Activated CD4-positive, alpha-beta T cell treated with anti-CD3 and anti-CD28 coated beads, Interleukin-2, amount 10 ng/mL, durations not matched to agents 7 days and 5 days (primary cell): ENCODE data around the gene DNAJB11. TPM values are rescaled to one million over a fixed set of nuclear protein-coding genes. Genes with fewer than 3 reads are reported as not detected.

Experiments
- CTCF ChIA-PET: fragments of 350-600 bp; sonication (Branson Sonifier 250); formaldehyde crosslinking; loops from one replicate; lab custom pipeline; 2021; ENCODE audit warnings: antibody characterized with exemption; lab: Charles Lee
- POLR2A ChIA-PET: fragments of 350-600 bp; sonication (Branson Sonifier 250); formaldehyde crosslinking; loops from one replicate; lab custom pipeline; 2021; ENCODE audit warnings: antibody characterized with exemption; lab: Charles Lee
- DNase-seq: peaks from one replicate; pipeline ENCODE4 v3.0.0-alpha.2; 2020
- H3K27ac Mint-ChIP-seq: one replicate; pipeline ENCODE4 v1.8.0; 2021; ENCODE audit warnings: mild to moderate bottlenecking, moderate library complexity, mixed read lengths
- H3K27me3 Mint-ChIP-seq: one replicate; pipeline ENCODE4 v1.8.0; 2021; ENCODE audit warnings: mixed read lengths
- H3K36me3 Mint-ChIP-seq: one replicate; pipeline ENCODE4 v1.8.0; 2021; ENCODE audit warnings: low read depth, mixed read lengths
- H3K4me1 Mint-ChIP-seq: one replicate; pipeline ENCODE4 v1.8.0; 2021; ENCODE audit warnings: mixed read lengths
- H3K4me3 Mint-ChIP-seq: one replicate; pipeline ENCODE4 v1.8.0; 2021; ENCODE audit warnings: mild to moderate bottlenecking, moderate library complexity, mixed read lengths
- H3K9me3 Mint-ChIP-seq: one replicate; pipeline ENCODE4 v1.8.0; 2021; ENCODE audit warnings: mixed read lengths
- total RNA-seq, 2 experiments: library from RNA; stranded (reverse); gene quantifications; one replicate each; pipeline ENCODE4 v1.2.3, GENCODE V29; 2021

Gene DNAJB11
- total RNA-seq, 2 experiments from 2014 or later: 54.9 to 57.3 TPM

DNA sequence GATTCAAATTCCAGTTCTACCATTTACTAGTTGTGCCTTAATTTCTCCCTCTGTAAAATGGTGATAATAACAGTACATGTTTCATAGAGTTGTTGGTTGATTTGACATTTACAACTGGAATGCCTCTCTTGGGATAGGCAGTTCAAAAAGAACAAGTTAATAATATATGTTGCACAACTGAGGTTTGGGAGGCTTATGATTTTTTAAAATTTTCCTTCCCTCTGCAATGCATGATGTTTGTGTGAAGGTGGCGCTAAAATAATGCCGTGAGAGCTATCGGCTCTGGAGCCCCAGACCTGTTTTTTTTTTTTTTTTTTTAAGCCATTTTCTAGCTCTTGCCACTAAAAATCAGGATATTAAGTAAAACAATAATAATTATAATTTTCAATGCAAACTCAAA lies 18.6 kb downstream of the DNAJB11 start:
- H3K4me3 Mint-ChIP-seq: no peak overlapping the region
- no peaks in the 10 kb centered on the region for H3K27me3 Mint-ChIP-seq
- peaks cover 17% of the 10 kb centered on the region for H3K36me3 Mint-ChIP-seq
- H3K9me3 Mint-ChIP-seq: no peaks in the 10 kb centered on the region
- no peak for DNase-seq
- peak overlapping the region; percentile 7 for H3K27ac Mint-ChIP-seq
- H3K4me1 Mint-ChIP-seq: peaks cover 21% of the 10 kb centered on the region
- CTCF ChIA-PET: interaction anchor here (0.6 to 0.7 kb wide), 2 partner anchors 592 to 767 kb away, joined by 4 to 5 read pairs; no protein-coding TSS in a partner anchor
- POLR2A ChIA-PET: no interaction called here

DNA sequence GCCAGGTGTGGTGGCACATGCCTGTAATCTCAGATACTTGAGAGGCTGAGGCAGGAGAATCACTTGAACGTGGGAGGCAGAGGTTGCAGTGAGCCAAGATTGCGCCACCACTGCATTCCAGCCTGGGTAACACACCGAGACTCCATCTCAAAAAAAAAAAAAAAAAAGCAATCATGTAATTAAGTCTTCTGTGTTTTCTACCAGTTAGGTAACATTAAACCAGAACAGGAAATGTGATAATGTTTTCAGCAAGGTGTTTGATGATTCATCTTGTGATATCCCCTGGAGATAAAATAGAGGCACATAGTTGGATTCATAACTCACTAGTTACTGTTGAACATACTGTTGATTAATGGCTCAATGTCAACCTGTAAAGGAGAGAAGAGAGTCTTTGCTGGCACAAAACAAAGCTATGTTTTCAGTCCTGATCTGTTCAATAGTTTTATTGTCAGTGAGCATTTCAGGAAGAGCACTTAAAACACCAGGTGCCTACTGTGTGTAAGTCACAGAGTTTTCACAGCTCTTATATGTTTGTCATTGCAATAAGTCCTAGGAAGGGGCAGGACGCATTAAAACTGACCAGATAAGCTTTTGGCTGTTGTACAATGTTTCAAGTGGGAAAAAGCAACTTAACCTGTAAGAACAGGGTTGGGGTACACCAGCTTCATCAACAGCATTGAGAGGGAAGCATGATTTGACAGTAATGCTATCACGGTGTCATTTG lies 19.5 kb downstream of the DNAJB11 start:
- no peak for DNase-seq
- peaks cover 9% of the 10 kb centered on the region for H3K36me3 Mint-ChIP-seq
- no peak overlapping the region for H3K27ac Mint-ChIP-seq
- ChIA-PET POLR2A (no interaction called here), CTCF (interaction anchor here (0.8 to 1.6 kb wide), 3 partner anchors 10 to 24 kb away, joined by 3 to 4 read pairs (median 4); no protein-coding TSS in a partner anchor)
- peaks cover 21% of the 10 kb centered on the region for H3K4me1 Mint-ChIP-seq
- H3K27me3 Mint-ChIP-seq: no peaks in the 10 kb centered on the region
- no peaks in the 10 kb centered on the region for H3K9me3 Mint-ChIP-seq
- no peak overlapping the region for H3K4me3 Mint-ChIP-seq

DNA sequence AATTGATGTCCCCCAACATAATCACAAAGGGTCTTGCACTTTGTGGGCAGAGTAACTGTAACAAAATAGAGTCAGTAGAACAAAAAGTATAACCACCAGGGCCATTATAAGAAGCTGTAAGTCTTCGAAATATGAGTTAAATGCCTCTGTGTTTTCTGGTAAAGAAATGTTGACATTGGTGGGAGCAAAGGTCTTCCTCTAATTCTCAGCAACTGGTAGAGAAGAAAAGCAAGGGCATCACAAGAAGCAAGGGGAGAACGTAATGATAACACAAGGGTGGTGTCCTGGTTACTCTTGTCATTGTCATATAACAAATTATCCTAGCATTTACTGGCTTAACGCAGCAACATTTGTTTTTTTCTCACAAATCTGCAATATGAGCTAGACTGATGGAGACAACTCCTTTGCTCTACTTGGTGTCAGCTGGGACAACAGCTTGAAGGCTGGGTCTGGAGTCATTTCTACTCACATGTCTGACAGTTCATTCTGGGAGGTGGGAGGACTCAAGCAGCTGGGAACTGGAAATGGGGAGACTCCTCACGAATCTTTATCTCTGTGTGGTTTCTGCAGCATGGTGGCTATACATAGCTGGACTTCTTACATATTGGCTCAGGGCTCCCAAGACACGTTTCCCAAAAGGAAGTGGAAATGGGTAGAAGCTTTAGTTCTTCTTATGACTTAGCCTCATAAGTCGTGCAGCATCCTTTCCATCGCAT lies 20.2 kb downstream of the DNAJB11 start:
- Mint-ChIP-seq H3K27me3 (no peaks in the 10 kb centered on the region), H3K27ac (no peak overlapping the region), H3K9me3 (no peaks in the 10 kb centered on the region), H3K36me3 (peaks cover 3% of the 10 kb centered on the region), H3K4me3 (no peak overlapping the region), H3K4me1 (peaks cover 21% of the 10 kb centered on the region)
- ChIA-PET CTCF (interaction anchor here (0.8 to 1.6 kb wide), 6 partner anchors 9 to 26 kb away, joined by 3 to 5 read pairs (median 4); partner anchors contain the start of gene DNAJB11), POLR2A (no interaction called here)
- no peak for DNase-seq

DNA sequence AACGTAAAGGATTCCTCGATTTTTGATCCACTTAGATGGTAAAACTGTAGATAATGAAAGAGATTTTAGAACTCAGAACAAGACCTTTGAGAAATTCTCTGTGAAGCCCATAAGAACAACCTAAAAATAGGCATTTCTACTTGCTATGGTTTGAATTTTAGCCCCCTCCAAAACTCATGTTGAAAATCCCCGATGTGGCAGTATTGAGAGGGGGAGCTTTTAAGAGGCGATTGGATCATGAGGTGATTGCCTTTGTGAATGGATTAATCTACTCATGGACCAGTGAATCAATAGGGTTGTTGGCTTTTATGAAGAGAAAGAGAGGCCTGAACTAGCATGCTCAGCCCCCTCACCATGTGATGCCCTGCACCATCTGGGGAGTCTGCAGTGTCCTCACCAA lies 22.2 kb downstream of the DNAJB11 start:
- Mint-ChIP-seq H3K9me3 (no peaks in the 10 kb centered on the region), H3K27me3 (no peaks in the 10 kb centered on the region), H3K36me3 (no peaks in the 10 kb centered on the region), H3K4me3 (no peak overlapping the region), H3K4me1 (peaks cover 21% of the 10 kb centered on the region), H3K27ac (no peak overlapping the region)
- ChIA-PET POLR2A (no interaction called here), CTCF (no interaction called here)
- no peak for DNase-seq

DNA sequence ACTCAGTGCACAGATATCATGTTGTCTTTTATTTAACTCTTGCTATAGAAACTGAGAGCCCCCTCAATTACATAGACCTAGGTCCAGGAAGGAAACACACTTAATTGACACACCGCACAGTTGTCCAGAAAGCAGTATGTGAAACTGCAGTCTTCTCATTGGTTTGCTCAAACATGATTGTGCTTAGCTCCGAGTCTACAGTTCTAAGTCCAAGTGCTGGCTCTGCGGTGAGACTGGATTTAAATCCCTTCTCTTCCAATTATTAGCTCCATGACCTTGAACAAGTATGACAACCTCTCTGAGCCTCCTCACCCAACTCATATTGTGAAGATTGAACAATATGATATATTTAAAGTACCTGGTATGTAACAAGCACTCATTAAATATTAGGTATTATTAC lies 23.3 kb downstream of the DNAJB11 start:
- ChIA-PET CTCF (interaction anchor here (0.9 kb wide), 1 partner anchor 23 kb away, joined by 3 read pairs; no protein-coding TSS in a partner anchor), POLR2A (no interaction called here)
- no peaks in the 10 kb centered on the region for H3K27me3 Mint-ChIP-seq
- no peak overlapping the region for H3K27ac Mint-ChIP-seq
- DNase-seq: no peak
- no peaks in the 10 kb centered on the region for H3K36me3 Mint-ChIP-seq
- H3K4me3 Mint-ChIP-seq: no peak overlapping the region
- peaks cover 14% of the 10 kb centered on the region for H3K4me1 Mint-ChIP-seq
- no peaks in the 10 kb centered on the region for H3K9me3 Mint-ChIP-seq

DNA sequence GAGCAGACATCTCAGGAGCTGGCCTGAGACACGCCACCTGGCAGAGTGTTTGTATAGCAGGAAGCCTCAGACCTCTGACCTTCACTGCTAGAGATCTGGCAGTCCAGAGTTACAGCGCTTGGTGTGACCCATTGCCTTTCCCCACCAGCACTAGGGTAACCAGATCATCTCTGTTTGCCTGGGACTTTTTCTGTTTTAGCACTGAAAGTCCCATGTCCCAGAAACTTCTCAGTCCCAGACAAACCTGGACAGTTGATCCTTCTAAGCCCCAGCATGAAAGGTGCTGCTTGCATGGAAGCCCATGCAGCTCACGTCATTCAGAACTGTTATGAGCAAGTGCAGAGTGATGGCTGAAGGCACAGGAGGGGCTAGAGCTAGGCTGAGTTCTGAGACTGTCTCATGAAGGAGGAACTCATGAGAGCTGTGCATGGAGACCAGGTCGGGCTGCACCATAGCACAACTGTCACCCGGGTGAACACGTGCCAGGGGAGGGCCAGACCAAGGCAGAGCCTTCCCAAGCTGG lies 24.1 kb downstream of the DNAJB11 start:
- H3K27me3 Mint-ChIP-seq: no peaks in the 10 kb centered on the region
- DNase-seq: no peak
- H3K4me1 Mint-ChIP-seq: peaks cover 10% of the 10 kb centered on the region
- H3K27ac Mint-ChIP-seq: no peak overlapping the region
- H3K4me3 Mint-ChIP-seq: no peak overlapping the region
- no peaks in the 10 kb centered on the region for H3K36me3 Mint-ChIP-seq
- ChIA-PET POLR2A (no interaction called here), CTCF (interaction anchor here (0.5 to 0.9 kb wide), 3 partner anchors 12 to 589 kb away, joined by 3 to 4 read pairs (median 3); no protein-coding TSS in a partner anchor)
- no peaks in the 10 kb centered on the region for H3K9me3 Mint-ChIP-seq

DNA sequence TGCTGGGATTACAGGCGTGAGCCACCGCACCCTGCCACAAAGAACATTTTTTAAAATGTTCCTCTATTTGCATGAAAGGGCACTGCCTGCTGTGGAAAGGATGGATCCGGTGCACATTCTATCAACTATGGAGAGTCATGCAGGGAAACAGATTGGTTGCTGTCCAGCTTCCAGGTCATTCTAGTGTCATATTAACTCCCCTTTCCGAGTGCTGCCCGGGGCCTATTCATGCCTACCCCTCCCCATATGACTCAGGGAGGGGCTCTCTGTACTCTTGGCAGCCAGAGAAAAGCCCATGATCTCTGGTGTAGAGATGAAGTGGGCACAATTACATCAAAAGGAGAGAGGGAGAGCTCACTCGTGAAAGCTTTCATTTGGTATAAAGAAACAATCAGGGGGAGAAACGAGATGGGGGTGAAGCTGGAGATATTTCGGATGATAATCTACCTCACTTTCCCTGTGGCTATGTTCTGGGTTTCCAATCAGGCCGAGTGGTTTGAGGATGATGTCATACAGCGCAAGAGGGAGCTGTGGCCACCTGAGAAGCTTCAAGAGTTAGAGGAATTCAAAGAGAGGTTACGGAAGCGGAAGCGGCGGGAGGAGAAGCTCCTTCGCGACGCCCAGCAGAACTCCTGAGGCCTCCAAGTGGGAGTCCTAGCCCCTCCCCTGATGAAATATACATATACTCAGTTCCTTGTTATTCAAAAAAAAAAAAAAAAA lies 26.2 kb downstream of the DNAJB11 start:
- no peak for DNase-seq
- no peaks in the 10 kb centered on the region for H3K9me3 Mint-ChIP-seq
- POLR2A ChIA-PET: no interaction called here
- no peak overlapping the region for H3K4me3 Mint-ChIP-seq
- no peaks in the 10 kb centered on the region for H3K36me3 Mint-ChIP-seq
- no peak overlapping the region for H3K27ac Mint-ChIP-seq
- H3K4me1 Mint-ChIP-seq: no peaks in the 10 kb centered on the region
- CTCF ChIA-PET: interaction anchor here (0.7 to 1.2 kb wide), 4 partner anchors 10 to 256 kb away, joined by 3 to 7 read pairs (median 4); no protein-coding TSS in a partner anchor
- no peaks in the 10 kb centered on the region for H3K27me3 Mint-ChIP-seq

DNA sequence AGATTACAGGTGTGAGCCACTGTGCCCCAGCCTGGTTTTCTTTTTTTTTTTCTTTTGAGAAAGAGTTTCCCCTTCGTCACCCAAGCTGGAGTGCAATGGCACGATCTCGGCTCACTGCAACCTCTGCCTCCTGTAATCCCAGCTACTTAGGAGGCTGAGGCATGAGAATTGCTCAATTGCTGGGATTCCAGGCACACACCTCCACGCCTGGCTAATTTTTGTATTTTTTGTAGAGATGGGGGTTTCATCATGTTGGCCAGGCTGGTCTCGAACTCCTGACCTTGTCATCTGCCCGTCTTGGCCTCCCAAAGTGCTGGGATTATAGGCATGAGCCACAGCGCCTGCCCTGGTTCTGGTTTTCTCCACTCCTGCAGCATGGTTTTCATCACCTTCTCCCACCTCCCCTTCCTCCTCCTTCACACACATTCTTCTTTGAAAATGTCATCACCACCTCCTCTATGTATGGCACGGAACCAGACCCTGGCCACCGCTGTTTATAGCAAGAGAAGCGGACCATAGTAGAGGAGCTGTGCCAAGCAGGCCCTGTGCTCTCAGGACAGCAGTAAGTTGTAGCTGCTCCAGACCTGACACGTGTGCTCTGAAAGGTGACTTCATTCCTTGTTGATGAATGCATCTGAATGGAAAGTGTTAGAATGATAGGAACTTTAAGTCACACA lies 27.7 kb downstream of the DNAJB11 start:
- CTCF ChIA-PET: interaction anchor here (0.6 kb wide), 1 partner anchor 767 kb away, joined by 4 read pairs; no protein-coding TSS in a partner anchor
- H3K9me3 Mint-ChIP-seq: no peaks in the 10 kb centered on the region
- POLR2A ChIA-PET: no interaction called here
- no peak overlapping the region for H3K4me3 Mint-ChIP-seq
- H3K27ac Mint-ChIP-seq: no peak overlapping the region
- DNase-seq: no peak
- no peaks in the 10 kb centered on the region for H3K27me3 Mint-ChIP-seq
- H3K4me1 Mint-ChIP-seq: no peaks in the 10 kb centered on the region
- H3K36me3 Mint-ChIP-seq: no peaks in the 10 kb centered on the region

DNA sequence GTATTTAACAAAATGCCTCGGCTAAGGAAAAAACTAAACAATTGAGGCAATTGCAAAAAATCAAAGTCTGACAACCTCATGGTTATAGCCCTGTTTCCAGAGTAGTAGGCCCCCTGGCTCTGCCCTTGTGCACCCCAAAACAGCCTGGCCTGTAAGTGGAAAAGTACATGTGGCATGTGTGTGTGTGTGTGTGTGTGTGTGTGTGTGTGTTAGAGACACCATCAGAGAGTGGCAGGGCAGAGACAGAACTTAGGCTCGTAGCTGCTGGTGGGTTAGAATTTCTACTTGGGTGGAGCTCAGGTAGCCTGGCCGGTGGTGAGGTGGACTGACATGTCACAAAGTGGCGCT lies 28.2 kb downstream of the DNAJB11 start:
- POLR2A ChIA-PET: no interaction called here
- Mint-ChIP-seq H3K4me1 (no peaks in the 10 kb centered on the region), H3K27ac (no peak overlapping the region), H3K9me3 (no peaks in the 10 kb centered on the region), H3K4me3 (no peak overlapping the region), H3K36me3 (no peaks in the 10 kb centered on the region), H3K27me3 (no peaks in the 10 kb centered on the region)
- DNase-seq: no peak
- CTCF ChIA-PET: interaction anchor here (0.6 kb wide), 1 partner anchor 767 kb away, joined by 4 read pairs; no protein-coding TSS in a partner anchor

DNA sequence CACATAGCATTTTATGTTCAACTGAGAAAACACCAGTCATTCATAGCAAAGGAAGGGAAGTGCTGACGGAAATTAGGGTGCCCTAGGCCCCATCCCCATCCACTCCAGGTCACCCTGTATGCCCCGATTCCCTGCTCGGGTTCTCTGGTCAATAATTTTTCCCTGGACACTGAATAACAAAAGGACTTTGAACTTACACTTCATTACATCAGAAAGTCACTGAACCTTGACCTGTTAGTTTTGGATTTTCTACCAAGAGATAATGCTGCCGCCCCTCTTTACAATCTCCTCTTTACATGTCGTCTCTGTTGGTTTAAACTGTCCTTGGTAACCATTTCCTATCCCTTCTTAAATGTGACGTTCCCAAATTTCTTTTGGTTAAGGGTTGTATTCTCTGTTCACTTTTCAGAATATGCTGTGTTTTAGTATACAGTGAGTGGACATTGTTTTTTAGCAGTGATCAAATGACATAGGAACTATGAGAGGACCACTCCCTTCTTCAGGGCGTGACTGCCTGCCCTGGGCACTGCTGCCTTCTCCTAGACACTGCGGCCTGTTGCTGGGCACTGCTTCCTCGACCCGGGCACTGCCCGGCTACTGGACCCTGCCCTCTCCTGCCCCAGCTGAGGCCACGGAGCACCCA lies 28.7 kb downstream of the DNAJB11 start:
- Mint-ChIP-seq H3K36me3 (no peaks in the 10 kb centered on the region), H3K4me1 (no peaks in the 10 kb centered on the region), H3K4me3 (no peak overlapping the region), H3K27me3 (no peaks in the 10 kb centered on the region), H3K9me3 (no peaks in the 10 kb centered on the region), H3K27ac (no peak overlapping the region)
- ChIA-PET CTCF (interaction anchor here (1.8 kb wide), 1 partner anchor 11 kb away, joined by 5 read pairs; no protein-coding TSS in a partner anchor), POLR2A (no interaction called here)
- DNase-seq: no peak

DNA sequence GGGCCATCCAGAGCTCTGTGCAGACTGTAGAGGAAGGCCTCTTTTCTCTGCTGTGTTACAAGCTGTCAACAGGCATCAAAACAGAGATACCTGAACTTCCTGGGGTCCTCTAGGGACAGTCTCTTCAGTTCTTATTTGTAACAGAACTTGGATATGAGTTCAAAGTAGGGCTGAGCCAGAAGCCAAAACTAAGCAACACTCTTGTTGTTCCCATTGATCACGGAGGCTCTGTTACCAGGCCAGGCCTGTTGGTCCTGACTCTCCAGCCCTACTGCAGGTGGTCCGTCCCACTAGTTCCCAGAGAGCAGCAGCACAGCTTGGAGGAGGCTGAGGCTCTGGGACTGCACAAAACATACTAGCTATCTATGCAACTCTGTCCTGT lies 29.3 kb downstream of the DNAJB11 start:
- H3K36me3 Mint-ChIP-seq: no peaks in the 10 kb centered on the region
- H3K9me3 Mint-ChIP-seq: no peaks in the 10 kb centered on the region
- POLR2A ChIA-PET: interaction anchor here (0.6 kb wide), 1 partner anchor 684 kb away, joined by 3 read pairs; no protein-coding TSS in a partner anchor
- H3K4me3 Mint-ChIP-seq: no peak overlapping the region
- CTCF ChIA-PET: interaction anchor here (0.5 to 1.8 kb wide), 3 partner anchors 9 to 502 kb away, joined by 3 to 5 read pairs (median 4); no protein-coding TSS in a partner anchor
- no peak overlapping the region for H3K27ac Mint-ChIP-seq
- no peaks in the 10 kb centered on the region for H3K27me3 Mint-ChIP-seq
- no peak for DNase-seq
- H3K4me1 Mint-ChIP-seq: no peaks in the 10 kb centered on the region
